Measurements from ENCODE around the gene PAAF1.

GRCh38 chr11:73972187-73972586 is 95.4 kb downstream of the PAAF1 start:
- TF ChIP-seq, protein P1, sequence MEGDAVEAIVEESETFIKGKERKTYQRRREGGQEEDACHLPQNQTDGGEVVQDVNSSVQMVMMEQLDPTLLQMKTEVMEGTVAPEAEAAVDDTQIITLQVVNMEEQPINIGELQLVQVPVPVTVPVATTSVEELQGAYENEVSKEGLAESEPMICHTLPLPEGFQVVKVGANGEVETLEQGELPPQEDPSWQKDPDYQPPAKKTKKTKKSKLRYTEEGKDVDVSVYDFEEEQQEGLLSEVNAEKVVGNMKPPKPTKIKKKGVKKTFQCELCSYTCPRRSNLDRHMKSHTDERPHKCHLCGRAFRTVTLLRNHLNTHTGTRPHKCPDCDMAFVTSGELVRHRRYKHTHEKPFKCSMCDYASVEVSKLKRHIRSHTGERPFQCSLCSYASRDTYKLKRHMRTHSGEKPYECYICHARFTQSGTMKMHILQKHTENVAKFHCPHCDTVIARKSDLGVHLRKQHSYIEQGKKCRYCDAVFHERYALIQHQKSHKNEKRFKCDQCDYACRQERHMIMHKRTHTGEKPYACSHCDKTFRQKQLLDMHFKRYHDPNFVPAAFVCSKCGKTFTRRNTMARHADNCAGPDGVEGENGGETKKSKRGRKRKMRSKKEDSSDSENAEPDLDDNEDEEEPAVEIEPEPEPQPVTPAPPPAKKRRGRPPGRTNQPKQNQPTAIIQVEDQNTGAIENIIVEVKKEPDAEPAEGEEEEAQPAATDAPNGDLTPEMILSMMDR (IDR thresholded peaks at IDR 0.05; ENCODE audit: low read length): no peak
- TF ChIP-seq EZH2 (IDR thresholded peaks at IDR 0.05; ENCODE audit: borderline replicate concordance, low read length): no peak

Data from OCI-LY1 (cell line).